GM21528 (cell line): ENCODE results near the gene METTL21C.

Experiments used
- ATAC-seq: cut with Tn5 transposase; IDR thresholded peaks from one replicate; pipeline ENCODE4 v1.9.1; 2021; ENCODE audit warnings: mild to moderate bottlenecking, moderate library complexity; ENCODE audit not compliant: unreplicated experiment, low FRiP score

Gene METTL21C

DNA sequence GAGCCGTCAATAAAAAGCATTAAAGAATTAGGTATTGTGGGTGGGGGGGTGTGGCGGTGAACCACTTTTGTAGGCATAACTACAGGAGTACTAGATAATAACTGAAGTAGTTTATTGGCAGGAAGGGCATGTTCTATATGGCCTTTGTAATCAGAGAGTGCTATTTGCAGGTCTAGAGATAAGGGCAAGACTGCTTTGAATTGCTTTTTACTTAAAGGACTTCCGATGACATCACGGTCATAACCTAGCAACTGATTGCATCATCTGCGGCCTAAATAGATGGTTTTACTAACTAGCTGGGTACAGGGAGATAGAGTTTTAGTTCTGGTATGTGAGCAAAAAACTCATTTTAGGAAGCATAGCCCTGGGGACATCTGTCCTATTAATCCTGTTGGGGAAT is 24.7 kb downstream of the METTL21C start:
- ATAC-seq: no peak

DNA sequence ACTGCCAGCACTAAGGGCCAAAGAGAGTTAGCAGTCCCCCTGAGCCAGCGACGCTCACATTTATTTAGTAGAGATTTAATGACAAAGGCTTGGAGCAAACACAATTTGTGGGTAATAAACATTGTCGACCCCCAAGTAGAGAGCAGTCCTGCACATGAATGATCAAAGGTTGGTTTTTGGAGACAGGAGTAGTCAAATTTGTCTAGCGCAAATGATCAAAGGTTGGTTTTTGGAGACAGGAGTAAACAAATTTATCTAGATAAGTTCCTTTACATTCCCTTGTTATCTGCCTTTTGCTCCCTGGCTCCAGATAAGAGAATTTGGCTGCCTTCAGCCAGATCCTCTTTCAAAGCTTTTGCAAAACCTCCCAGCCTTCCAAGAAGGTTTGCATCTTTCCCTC is 26.9 kb downstream of the METTL21C start:
- ATAC-seq: no peak

DNA sequence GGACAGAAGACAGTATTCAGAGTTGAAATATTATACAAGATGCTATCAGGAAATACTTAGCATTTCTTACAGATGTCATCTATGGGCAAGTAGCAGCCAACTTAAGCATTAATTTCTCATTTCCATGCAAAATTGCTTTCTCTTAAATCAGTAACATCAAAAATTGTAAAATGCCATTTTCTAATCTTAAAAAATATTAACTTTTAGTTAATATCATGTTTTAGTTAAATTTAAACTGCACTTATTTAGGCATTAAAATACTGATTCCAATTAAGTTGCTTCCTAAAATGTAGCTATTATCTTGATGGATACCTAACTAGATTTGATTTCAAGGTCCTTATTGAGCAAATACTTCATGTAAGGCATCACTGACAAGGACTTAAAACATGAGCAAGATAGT is 27.8 kb downstream of the METTL21C start:
- no peak for ATAC-seq

GRCh38 chr13:102659168-102659713 is 35.6 kb downstream of the METTL21C start:
- ATAC-seq: no peak

GRCh38 chr13:102658660-102659059 is 36.2 kb downstream of the METTL21C start:
- no peak for ATAC-seq

- ATAC-seq: no peak
These were observed 37.2 kb downstream of the METTL21C start for GRCh38 chr13:102657630-102658029.

GRCh38 chr13:102654756-102655155 is 40.1 kb downstream of the METTL21C start:
- no peak for ATAC-seq

DNA sequence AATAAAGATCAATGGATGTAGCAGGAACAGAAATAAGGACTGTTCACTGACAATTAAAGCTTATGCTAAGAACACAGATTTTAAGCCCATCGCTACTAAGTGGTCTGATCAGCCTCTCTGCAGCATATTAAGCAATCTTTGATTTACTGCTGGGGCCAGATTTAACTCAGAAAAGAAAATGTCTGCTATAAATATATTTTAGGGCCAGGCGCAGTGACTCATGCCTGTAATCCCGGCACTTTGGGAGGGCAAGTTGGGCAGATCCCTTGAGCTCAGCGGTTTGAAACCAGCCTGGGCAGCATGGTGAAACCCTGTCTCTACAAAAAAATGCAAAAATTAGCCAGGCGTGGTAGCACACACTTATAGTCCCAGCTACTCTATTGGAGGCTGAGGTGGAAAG is 43.0 kb downstream of the METTL21C start:
- no peak for ATAC-seq

DNA sequence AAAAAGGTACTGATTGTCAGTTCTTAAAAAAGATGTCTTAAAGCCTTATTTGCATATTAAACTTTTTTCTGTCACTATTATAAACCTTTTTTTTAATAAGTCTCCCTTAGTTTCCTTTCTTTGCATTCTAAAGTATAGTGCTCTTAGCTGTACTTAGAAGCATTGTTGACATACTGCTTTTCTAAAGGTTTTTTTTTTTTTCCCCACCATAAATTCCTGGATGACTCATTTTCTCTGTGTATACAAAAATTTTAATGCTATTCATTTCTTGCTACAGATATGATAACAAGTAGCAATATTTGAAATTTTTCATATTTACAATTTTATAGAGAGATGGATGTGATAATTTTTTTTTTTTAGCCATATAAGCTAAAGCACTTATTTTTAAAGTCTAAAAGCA is 43.5 kb downstream of the METTL21C start:
- ATAC-seq: no peak

DNA sequence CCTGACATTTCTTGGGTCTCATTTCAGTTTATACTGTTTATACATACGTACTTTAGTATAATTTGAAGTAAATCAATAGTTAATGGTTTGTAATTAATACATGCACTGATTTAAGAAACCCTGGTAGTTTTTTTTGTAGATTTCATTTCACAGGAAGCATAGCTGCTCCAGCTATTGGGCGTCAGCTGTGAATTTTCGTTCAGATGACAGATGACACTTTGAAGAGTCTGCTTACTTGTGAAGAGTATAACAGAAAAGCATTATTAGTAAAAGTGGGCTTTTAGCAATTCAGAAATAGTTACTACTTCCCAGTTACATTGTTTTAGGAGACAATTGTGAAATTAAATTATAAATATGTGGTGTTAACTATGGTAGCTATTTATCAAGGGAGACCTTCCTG is 44.4 kb downstream of the METTL21C start:
- no peak for ATAC-seq

DNA sequence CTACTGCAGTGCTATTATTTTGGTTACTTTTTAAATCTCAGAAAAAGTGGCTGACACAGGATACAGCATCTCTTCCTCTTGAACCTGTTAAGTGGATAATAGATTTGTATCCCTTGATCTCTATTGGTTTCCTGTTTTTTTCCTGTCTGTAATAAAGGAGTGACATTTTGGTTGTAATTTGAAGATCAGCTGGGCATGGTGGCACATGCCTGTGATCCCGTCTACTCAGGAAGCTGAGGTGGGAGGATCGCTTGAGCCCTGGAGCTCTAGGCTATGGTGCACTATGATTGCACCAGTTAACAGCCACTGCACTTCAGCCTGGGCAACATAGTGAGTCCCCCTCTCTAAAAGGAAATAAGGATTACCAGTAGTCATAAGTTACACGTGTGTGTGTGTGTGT is 46.8 kb downstream of the METTL21C start:
- ATAC-seq: no peak

- no peak for ATAC-seq
These were observed 49.1 kb downstream of the METTL21C start for GRCh38 chr13:102645701-102646100.

GRCh38 chr13:102643656-102644055 is 51.2 kb downstream of the METTL21C start:
- no peak for ATAC-seq

DNA sequence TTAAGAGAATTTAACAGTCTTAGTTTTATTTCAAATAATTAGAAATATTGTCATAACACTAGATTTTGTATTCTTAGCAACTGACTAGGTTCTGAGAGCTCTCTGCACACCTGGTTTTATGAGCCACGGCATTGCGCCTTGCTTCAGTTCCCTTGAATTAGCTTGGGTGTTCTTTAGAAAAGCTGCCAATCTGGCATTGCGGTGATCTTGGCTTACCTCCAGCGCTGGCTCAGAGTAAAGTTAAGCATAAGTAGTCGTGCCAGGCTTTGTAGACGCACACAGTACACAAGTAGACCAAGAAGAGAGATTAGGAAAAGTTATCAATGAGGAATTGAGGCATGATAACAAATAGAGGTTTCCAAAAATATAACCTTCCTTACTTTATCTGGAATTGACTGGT is 52.4 kb downstream of the METTL21C start:
- no peak for ATAC-seq

- no peak for ATAC-seq
These were observed 52.8 kb downstream of the METTL21C start for GRCh38 chr13:102642029-102642428.

DNA sequence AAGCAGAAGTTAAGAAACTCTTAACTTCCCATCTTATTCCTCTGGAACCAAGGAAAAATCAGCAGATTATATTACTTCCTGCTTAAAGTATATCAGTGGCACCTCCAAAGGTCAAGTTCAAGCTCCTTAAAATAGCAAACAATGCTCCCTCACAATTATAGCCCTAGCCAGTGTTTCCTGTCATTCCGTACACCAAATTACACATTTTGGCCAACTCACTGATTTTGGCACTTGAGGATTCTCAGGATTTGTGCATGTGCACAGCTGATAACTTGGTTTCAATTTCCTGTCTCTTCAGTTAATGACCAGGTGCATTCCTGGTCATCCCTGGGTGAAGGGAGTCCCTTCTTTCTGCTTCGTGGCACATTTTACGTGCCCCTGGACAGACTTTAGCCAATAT is 56.1 kb downstream of the METTL21C start:
- ATAC-seq: no peak
